ENCODE measurements around the gene CRY1. TPM values are rescaled to one million over a fixed set of nuclear protein-coding genes. Genes with fewer than 3 reads are reported as not detected.

Gene CRY1
- total RNA-seq, 4 donors from 2014 or later, result 11.1 to 22.7 (median 11.7) TPM

GRCh38 chr12:107129315-107129930 lies 36.1 kb upstream of the CRY1 start:
- in situ Hi-C loops (cut with MboI; ENCODE audit: low sequenced_read_pairs in 4 of 4), result loop anchor here in 1 of 4 donors (5.0 kb wide), 1 partner anchor 478 kb away; no protein-coding TSS in a partner anchor
- Histone ChIP-seq H3K36me3 (no peaks in the 10 kb centered on the region), H3K27ac (no peak overlapping the region), H3K4me1 (no peaks in the 10 kb centered on the region), H3K4me3 (no peak overlapping the region), H3K9me3 (no peaks in the 10 kb centered on the region), H3K27me3 (no peaks in the 10 kb centered on the region)
- TF ChIP-seq CTCF (IDR thresholded peaks at IDR 0.05 in 4 of 5, conservative IDR thresholded peaks at IDR 0.05 in 1 of 5) (no peak), POLR2A (IDR thresholded peaks at IDR 0.05) (no peak)
- intact Hi-C loops (cut with DNase I; ENCODE audit: low total_unique reads), result no loop called here
- ATAC-seq (no peak), DNase-seq (no peak)

GRCh38 chr12:107127482-107128430 lies 34.4 kb upstream of the CRY1 start:
- in situ Hi-C loops (cut with MboI; ENCODE audit: low sequenced_read_pairs in 4 of 4), result loop anchor here in 1 of 4 donors (5.0 kb wide), 1 partner anchor 480 kb away; no protein-coding TSS in a partner anchor
- DNase-seq, result no peak
- no peak for ATAC-seq
- Histone ChIP-seq H3K36me3 (no peaks in the 10 kb centered on the region), H3K27me3 (no peaks in the 10 kb centered on the region), H3K27ac (no peak overlapping the region), H3K9me3 (no peaks in the 10 kb centered on the region), H3K4me1 (no peaks in the 10 kb centered on the region), H3K4me3 (no peak overlapping the region)
- TF ChIP-seq POLR2A (IDR thresholded peaks at IDR 0.05) (no peak), CTCF (IDR thresholded peaks at IDR 0.05 in 4 of 5, conservative IDR thresholded peaks at IDR 0.05 in 1 of 5) (no peak)
- intact Hi-C loops (cut with DNase I; ENCODE audit: low total_unique reads), result no loop called here

GRCh38 chr12:107126796-107127481 lies 33.6 kb upstream of the CRY1 start:
- no peak for DNase-seq
- Histone ChIP-seq H3K9me3 (no peaks in the 10 kb centered on the region), H3K36me3 (no peaks in the 10 kb centered on the region), H3K4me3 (no peak overlapping the region), H3K27ac (no peak overlapping the region), H3K27me3 (no peaks in the 10 kb centered on the region), H3K4me1 (no peaks in the 10 kb centered on the region)
- intact Hi-C loops (cut with DNase I; ENCODE audit: low total_unique reads) (no loop called here), in situ Hi-C loops (cut with MboI; ENCODE audit: low sequenced_read_pairs in 4 of 4) (loop anchor here in 1 of 4 donors (5.0 kb wide), 1 partner anchor 480 kb away; no protein-coding TSS in a partner anchor)
- ATAC-seq, result no peak
- TF ChIP-seq POLR2A (IDR thresholded peaks at IDR 0.05), result no peak
- no peak for TF ChIP-seq CTCF (IDR thresholded peaks at IDR 0.05 in 4 of 5, conservative IDR thresholded peaks at IDR 0.05 in 1 of 5)

GRCh38 chr12:107125833-107126232 lies 32.5 kb upstream of the CRY1 start:
- no peak for TF ChIP-seq CTCF (IDR thresholded peaks at IDR 0.05 in 4 of 5, conservative IDR thresholded peaks at IDR 0.05 in 1 of 5)
- TF ChIP-seq POLR2A (IDR thresholded peaks at IDR 0.05), result no peak
- Histone ChIP-seq H3K4me3 (no peak overlapping the region), H3K4me1 (no peaks in the 10 kb centered on the region), H3K27ac (no peak overlapping the region), H3K27me3 (peaks cover 0 to 3% (median 0%) of the 10 kb centered on the region in 3 donors), H3K9me3 (no peaks in the 10 kb centered on the region), H3K36me3 (no peaks in the 10 kb centered on the region)
- in situ Hi-C loops (cut with MboI; ENCODE audit: low sequenced_read_pairs in 4 of 4), result loop anchor here in 1 of 4 donors (5.0 kb wide), 1 partner anchor 481 kb away; no protein-coding TSS in a partner anchor
- intact Hi-C loops (cut with DNase I; ENCODE audit: low total_unique reads), result no loop called here
- ATAC-seq (no peak), DNase-seq (no peak)

All from gastrocnemius medialis (tissue), 4 donors.